Measurements from ENCODE around the gene XPNPEP1. TPM values are rescaled to one million over a fixed set of nuclear protein-coding genes. Genes with fewer than 3 reads are reported as not detected.

XPNPEP1 gene
- total RNA-seq, 2 experiments from 2014 or later = 50.3 to 54.3 TPM

DNA sequence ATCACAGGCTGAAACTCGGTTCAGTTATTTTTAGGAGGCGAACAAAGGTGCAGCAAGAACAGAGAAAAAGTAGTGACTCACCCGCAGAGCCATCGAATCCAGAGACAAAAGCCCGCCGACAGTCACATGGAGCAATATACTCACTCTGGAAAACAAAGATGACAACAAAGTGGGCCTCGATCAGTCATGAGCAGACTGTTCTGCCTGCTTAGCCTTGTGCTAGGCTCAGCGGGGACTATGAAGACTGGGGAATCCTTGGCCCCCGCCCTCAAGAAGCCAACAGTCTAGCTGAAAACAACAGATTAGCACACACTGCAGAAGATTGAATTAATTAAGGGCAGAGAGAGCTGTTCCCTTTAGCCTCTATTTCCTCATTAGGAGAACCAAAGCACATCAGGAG lies 30.4 kb downstream of the XPNPEP1 start:
- Histone ChIP-seq H3K4me3 (ENCODE audit: low read length) (no peak overlapping the region), H3K9me3 (ENCODE audit: control insufficient read depth in 1 of 2, insufficient read depth in 1 of 2, low read length in 2 of 2) (no peaks in the 10 kb centered on the region), H3K36me3 (ENCODE audit: insufficient read depth, low read length) (peaks cover 30% of the 10 kb centered on the region), H3K27me3 (ENCODE audit: control insufficient read depth in 1 of 2, insufficient read depth in 2 of 2, low read length in 2 of 2) (no peaks in the 10 kb centered on the region), H3K4me1 (ENCODE audit: insufficient read depth, low read length) (peaks cover 15% of the 10 kb centered on the region), H3K27ac (ENCODE audit: low read depth in 1 of 2, low read length in 2 of 2) (no peak overlapping the region)
- ATAC-seq (ENCODE audit: poor library complexity) (no peak), DNase-seq (no peak)
- TF ChIP-seq, protein P1, sequence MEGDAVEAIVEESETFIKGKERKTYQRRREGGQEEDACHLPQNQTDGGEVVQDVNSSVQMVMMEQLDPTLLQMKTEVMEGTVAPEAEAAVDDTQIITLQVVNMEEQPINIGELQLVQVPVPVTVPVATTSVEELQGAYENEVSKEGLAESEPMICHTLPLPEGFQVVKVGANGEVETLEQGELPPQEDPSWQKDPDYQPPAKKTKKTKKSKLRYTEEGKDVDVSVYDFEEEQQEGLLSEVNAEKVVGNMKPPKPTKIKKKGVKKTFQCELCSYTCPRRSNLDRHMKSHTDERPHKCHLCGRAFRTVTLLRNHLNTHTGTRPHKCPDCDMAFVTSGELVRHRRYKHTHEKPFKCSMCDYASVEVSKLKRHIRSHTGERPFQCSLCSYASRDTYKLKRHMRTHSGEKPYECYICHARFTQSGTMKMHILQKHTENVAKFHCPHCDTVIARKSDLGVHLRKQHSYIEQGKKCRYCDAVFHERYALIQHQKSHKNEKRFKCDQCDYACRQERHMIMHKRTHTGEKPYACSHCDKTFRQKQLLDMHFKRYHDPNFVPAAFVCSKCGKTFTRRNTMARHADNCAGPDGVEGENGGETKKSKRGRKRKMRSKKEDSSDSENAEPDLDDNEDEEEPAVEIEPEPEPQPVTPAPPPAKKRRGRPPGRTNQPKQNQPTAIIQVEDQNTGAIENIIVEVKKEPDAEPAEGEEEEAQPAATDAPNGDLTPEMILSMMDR (IDR thresholded peaks at IDR 0.05) = no peak
- Mint-ChIP-seq H3K36me3 (ENCODE audit: low read depth) (peaks cover 71% of the 10 kb centered on the region), H3K27ac (no peak overlapping the region), H3K9me3 (no peaks in the 10 kb centered on the region), H3K4me3 (no peak overlapping the region), H3K27me3 (no peaks in the 10 kb centered on the region), H3K4me1 (ENCODE audit: low read depth) (peaks cover 43% of the 10 kb centered on the region)
- POLR2A ChIA-PET = interaction anchor here (1.7 kb wide), 1 partner anchor 10 kb away, joined by 10 read pairs; no protein-coding TSS in a partner anchor
- CTCF ChIA-PET = interaction anchor here (1.1 kb wide), 1 partner anchor 18 kb away, joined by 3 read pairs; no protein-coding TSS in a partner anchor
- intact Hi-C loops (cut with DNase I, micrococcal nuclease) = no loop called here

GRCh38 chr10:109892117-109892516 lies 31.2 kb downstream of the XPNPEP1 start:
- H3K27ac ChIP-seq (ENCODE audit: low read depth in 1 of 2, low read length in 2 of 2) = no peak overlapping the region
- no peaks in the 10 kb centered on the region for H3K27me3 Mint-ChIP-seq
- peak in 1 of 14 experiments; percentile 19 for DNase-seq
- TF ChIP-seq, protein P1 (IDR thresholded peaks at IDR 0.05) = no peak
- no peak overlapping the region for H3K4me3 ChIP-seq (ENCODE audit: low read length)
- ATAC-seq (ENCODE audit: poor library complexity) = no peak
- H3K4me1 Mint-ChIP-seq (ENCODE audit: low read depth) = peaks cover 43% of the 10 kb centered on the region
- POLR2A ChIA-PET = interaction anchor here (0.7 to 1.7 kb wide), 2 partner anchors 10 to 226 kb away, joined by 3 to 10 read pairs; no protein-coding TSS in a partner anchor
- no peaks in the 10 kb centered on the region for H3K9me3 Mint-ChIP-seq
- H3K9me3 ChIP-seq (ENCODE audit: control insufficient read depth in 1 of 2, insufficient read depth in 1 of 2, low read length in 2 of 2) = no peaks in the 10 kb centered on the region
- peaks cover 37% of the 10 kb centered on the region for H3K36me3 ChIP-seq (ENCODE audit: insufficient read depth, low read length)
- CTCF ChIA-PET = interaction anchor here (1.1 to 1.2 kb wide), 2 partner anchors 19 to 176 kb away, joined by 3 read pairs; no protein-coding TSS in a partner anchor
- peaks cover 71% of the 10 kb centered on the region for H3K36me3 Mint-ChIP-seq (ENCODE audit: low read depth)
- H3K27ac Mint-ChIP-seq = no peak overlapping the region
- H3K27me3 ChIP-seq (ENCODE audit: control insufficient read depth in 1 of 2, insufficient read depth in 2 of 2, low read length in 2 of 2) = no peaks in the 10 kb centered on the region
- peaks cover 15% of the 10 kb centered on the region for H3K4me1 ChIP-seq (ENCODE audit: insufficient read depth, low read length)
- intact Hi-C loops (cut with DNase I, micrococcal nuclease) = no loop called here
- H3K4me3 Mint-ChIP-seq = no peak overlapping the region

GRCh38 chr10:109891105-109891504 lies 32.2 kb downstream of the XPNPEP1 start:
- no peak overlapping the region for H3K27ac Mint-ChIP-seq
- Histone ChIP-seq H3K4me3 (ENCODE audit: low read length) (no peak overlapping the region), H3K27ac (ENCODE audit: low read depth in 1 of 2, low read length in 2 of 2) (no peak overlapping the region), H3K36me3 (ENCODE audit: insufficient read depth, low read length) (peaks cover 38% of the 10 kb centered on the region), H3K4me1 (ENCODE audit: insufficient read depth, low read length) (peaks cover 13% of the 10 kb centered on the region), H3K9me3 (ENCODE audit: control insufficient read depth in 1 of 2, insufficient read depth in 1 of 2, low read length in 2 of 2) (no peaks in the 10 kb centered on the region), H3K27me3 (ENCODE audit: control insufficient read depth in 1 of 2, insufficient read depth in 2 of 2, low read length in 2 of 2) (no peaks in the 10 kb centered on the region)
- no peaks in the 10 kb centered on the region for H3K27me3 Mint-ChIP-seq
- H3K4me3 Mint-ChIP-seq = no peak overlapping the region
- DNase-seq (no peak), ATAC-seq (ENCODE audit: poor library complexity) (no peak)
- TF ChIP-seq, protein P1 (IDR thresholded peaks at IDR 0.05) = no peak
- peaks cover 74% of the 10 kb centered on the region for H3K36me3 Mint-ChIP-seq (ENCODE audit: low read depth)
- H3K9me3 Mint-ChIP-seq = no peaks in the 10 kb centered on the region
- CTCF ChIA-PET = no interaction called here
- intact Hi-C loops (cut with DNase I, micrococcal nuclease) = no loop called here
- POLR2A ChIA-PET = no interaction called here
- H3K4me1 Mint-ChIP-seq (ENCODE audit: low read depth) = peaks cover 34% of the 10 kb centered on the region
